Erythroblast (primary cell): ENCODE data around the gene AMT.

Experiments used
- GATA1 ChIP-seq: IDR thresholded peaks from 2 replicates; pipeline ENCODE4 v1.6.1; 2011; ENCODE audit warnings: low read depth, mild to moderate bottlenecking, control low read depth, low read length, moderate library complexity
- POLR2A ChIP-seq: IDR thresholded peaks from 2 replicates; pipeline ENCODE4 v1.6.1; 2011; ENCODE audit warnings: mild to moderate bottlenecking, low read length

DNA sequence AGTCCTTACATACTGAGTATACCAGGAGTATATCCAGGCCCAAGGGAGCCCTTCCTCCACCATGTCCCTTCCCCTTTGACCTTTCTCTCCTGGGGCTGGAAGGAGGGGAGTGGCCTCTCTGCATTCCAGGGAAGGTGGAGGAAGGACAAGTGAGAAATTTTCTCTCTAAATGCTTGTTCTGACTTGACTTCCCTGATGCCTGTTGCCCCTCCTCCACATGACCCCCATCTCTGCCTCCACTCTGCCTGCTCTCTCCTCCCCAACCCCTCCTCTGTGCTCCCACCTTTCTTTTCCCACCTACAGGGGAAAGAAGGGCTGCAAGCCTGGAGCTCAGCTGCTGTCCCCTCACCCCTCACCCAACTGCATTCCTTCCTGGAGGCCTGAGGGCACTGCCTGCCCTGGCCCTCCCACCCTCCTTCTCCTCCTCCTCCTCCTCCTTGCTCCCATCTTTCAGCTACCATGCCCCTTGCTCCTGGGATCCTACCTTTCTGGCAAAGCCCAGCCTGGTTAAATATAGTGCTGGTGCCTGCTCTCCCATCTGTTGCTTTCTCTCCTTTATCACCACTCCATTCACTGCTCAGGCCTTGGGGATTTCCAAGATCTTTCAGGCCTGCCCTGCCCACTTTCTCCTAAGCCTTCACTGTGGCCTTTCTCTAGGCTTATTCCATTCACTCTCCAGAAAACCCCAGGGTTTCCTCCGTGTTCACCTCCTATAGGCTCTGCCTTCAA is 39.3 kb upstream of the AMT start:
- TF ChIP-seq POLR2A = no peak
- no peak for TF ChIP-seq GATA1
